GM19025 (cell line): ENCODE results near the gene FYCO1.
"Not testable (repeated sequence)": the region's sequence is repeated elsewhere in the genome, so short reads cannot be mapped to it uniquely, and the experiment has no call there.

Source experiments
- ATAC-seq: cut with Tn5 transposase; IDR thresholded peaks from one replicate; pipeline ENCODE4 v1.9.1; 2021; ENCODE audit warnings: mild to moderate bottlenecking, low read depth, moderate library complexity; ENCODE audit not compliant: unreplicated experiment

FYCO1 gene

DNA sequence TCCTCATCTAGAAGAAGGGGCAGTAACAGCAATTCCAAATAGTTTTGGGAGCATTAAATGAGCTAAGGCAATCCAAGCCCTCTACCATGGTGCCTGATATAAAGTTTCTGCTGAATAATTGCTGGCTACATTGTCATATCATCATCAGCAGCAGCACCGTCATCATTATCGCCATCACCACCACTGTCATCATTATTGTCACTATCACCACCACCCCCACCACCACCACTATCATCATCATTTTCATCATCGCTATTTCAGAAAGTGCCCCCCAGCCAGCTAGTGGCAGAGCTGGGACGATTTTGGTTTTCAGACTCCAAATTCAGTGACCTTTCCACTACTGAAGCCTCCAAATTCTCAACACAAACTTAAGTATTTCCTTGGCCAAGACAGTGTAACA lies 16.6 kb upstream of the FYCO1 start:
- no peak for ATAC-seq

DNA sequence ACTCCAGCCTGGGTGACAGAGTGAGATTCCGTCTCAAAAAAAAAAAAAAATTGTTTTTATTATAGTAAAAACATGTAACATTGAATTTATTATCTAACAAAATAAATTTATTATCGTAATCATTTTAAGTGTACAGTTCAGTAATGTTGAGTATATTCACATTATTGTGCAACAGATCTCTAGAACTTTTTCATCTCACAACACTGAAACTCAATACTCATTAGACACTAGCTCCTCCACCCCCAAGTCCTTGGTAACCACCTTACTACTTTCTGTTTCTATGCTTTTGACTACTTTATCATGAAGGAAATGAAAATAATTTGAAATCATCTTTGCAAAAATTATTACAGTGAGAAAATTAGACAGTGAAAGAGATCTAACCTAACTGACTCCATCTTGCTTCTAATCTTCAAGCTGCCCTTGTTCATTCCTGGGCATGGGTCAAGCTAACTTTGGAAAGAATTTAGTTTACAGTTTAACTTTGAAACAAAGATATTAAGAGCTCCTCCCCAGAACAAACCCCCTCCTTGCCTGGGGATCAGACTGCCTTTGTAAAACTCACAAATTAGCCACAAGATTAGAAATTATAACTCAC lies 15.0 kb upstream of the FYCO1 start:
- no peak for ATAC-seq

DNA sequence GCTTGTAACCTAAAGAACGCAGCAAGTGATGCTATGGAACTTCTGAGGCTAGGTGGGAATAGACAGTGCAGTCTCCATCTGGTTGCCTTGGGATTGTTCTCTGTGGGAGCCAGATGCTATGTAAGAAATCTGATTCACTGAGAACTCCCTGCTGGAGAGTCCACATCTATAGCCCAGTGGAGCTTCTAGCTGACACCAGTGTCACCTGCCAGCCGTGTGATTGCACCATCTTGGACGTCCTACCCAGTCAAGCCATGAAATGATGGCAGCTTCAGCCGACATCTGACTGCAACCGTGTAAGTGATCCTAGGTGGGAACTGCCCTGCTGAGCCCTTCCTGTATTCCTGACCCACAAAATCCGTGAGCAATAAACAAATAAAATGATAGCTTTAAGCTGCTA lies 12.4 kb upstream of the FYCO1 start:
- ATAC-seq = no peak

GRCh38 chr3:46007280-46007679 lies 11.7 kb upstream of the FYCO1 start:
- no peak for ATAC-seq

DNA sequence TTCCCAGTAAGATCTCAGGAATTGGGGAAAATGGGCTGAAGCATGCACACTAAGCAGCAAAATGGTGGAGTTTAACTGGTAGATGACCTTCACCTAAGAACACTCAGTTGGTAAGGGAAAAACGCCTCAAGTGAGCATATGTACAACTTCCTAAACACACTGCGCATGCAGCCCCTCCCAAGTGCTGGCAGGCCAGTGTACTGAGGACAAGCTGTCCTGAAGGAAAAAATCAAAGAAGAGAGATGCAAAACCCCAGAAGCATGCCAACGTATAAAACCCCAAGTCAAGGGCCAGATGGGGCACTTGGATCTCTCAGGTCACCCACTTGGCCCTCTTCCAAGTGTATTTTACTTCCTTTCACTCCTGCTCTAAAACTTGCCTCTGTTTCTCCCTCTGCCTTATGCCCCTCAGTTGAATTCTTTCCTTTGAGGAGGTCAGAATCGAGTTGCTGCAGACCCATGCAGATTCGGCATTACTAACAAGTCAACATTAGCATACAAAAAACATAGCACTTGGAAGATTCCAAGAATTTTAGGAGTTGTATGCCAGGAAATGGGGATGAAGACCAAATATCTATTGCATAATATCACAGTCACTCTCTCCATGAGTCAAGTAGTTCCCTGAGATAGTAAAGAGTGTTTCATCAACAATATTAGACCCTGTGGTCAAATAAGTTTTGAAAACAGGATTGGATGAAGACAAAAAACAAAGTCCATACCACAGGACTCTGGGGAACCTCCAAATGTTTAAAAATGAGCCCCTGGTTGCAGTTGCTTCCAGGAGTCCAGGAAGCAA lies 10.8 kb upstream of the FYCO1 start:
- no peak for ATAC-seq

GRCh38 chr3:46003706-46004105 lies 8.1 kb upstream of the FYCO1 start:
- not testable (repeated sequence) for ATAC-seq

- ATAC-seq = no peak
Observed at GRCh38 chr3:46001178-46001577, 5.6 kb upstream of the FYCO1 start.

GRCh38 chr3:45997942-45998341 lies 2.3 kb upstream of the FYCO1 start:
- ATAC-seq = no peak

DNA sequence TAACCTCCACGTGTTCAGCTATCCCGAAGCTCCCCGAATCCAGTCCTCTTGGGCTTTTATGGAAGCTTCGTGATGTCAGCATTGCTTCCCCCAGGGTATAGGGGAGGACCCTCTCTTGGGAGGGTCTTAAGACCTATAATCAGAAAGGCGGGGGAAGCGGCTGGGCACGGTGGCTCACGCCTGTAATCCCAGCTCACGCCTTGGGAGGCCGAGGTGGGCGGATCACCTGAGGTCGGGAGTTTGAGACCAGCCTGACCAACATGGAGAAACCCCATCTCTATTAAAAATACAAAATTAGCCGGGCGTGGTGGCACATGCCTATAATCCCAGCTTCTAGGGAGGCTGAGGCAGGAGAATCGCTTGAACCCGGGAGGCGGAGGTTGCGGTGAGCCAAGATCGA lies 1.9 kb upstream of the FYCO1 start:
- ATAC-seq = not testable (repeated sequence)

- ATAC-seq = no peak
Observed at GRCh38 chr3:45994419-45995235, 997 bp downstream of the FYCO1 start.

DNA sequence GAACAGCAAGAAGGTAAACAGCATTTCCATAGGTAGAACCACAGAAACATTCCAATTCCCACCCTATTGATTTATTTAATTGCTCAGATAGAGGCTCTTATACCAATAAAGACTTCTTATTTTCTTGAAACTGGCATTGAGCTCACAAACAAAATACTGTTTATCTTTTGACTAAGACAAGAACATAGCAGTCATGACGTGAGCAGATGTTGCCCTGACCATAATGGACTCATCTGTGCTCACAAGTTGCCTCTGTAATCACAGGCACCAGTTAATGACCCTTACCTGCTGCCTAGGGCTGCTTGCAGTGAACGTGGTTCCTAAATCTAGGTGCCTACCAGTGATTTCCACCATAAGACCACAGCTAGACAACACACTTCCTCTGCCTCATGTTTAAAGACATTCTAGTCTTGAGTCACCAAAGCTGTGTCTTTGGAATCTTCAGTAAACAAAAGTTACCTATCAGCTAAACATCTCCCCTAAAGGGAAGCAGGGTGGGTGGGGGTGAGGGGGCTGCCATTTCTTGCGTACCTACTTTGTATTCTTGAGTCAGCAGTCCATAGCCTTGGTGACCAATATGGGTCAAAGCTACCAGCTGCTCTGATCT lies 2.1 kb downstream of the FYCO1 start:
- no peak for ATAC-seq

- no peak for ATAC-seq
Observed at GRCh38 chr3:45992821-45993221, 2.8 kb downstream of the FYCO1 start.

DNA sequence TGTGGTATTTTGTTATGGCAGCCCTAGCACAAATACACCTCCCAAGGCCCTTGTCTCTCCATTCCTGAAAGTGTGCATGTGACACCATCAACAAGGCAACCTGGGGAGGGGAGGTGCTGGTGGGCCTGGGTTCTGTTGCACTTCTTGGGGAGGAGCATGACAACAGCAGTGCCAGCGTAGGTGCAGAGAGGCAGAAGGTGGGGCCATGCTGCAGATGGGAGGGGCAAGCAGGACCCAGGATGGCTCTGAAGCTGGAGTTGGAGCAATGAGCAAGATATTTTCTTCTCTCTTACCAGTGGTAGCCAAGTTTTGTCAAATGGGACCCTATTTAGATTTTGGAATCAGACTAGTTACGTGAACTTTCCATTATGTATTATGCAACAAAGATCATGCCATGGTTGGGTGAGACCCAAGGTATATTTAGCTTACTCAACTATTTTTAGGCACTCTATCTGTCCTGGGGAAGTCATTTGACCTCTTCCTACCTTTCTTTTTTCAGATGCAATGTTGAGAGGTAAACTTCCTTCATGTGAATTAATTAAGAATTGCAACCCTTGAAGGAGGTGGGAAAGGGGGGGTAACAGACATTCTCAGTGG lies 3.4 kb downstream of the FYCO1 start:
- no peak for ATAC-seq

- no peak for ATAC-seq
Observed at GRCh38 chr3:45991341-45991740, 4.3 kb downstream of the FYCO1 start.

- ATAC-seq = no peak
Observed at GRCh38 chr3:45990181-45990580, 5.4 kb downstream of the FYCO1 start.

- no peak for ATAC-seq
Observed at GRCh38 chr3:45988804-45989203, 6.8 kb downstream of the FYCO1 start.

DNA sequence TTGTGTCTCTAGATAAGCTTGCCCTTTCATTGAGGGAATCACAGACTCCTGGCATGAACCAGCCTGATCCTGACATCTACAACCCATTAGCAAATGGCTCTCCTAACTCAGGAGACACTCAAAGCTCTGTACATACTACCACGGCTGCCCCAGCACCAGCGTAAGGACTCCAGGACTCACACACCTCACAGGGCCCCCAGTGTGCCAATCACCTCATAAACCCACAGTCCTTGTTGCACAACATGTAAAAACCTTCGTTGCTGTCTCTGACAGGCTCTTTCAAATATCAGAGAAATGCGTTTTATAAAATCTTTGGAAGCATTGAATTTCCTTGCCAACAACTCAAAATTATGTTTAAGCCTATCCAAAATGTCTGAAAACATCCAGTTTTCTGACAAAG lies 7.3 kb downstream of the FYCO1 start:
- no peak for ATAC-seq

- ATAC-seq = no peak
Observed at GRCh38 chr3:45987368-45988291, 8.0 kb downstream of the FYCO1 start.

GRCh38 chr3:45986303-45986982 lies 9.2 kb downstream of the FYCO1 start:
- ATAC-seq = no peak
